GM12864 (cell line): ENCODE results near the gene LYZL6.

Experiments
- DNase-seq: peaks from one replicate; pipeline ENCODE4 v3.0.0-alpha.2; 2011; ENCODE audit warnings: low read depth
- H3K4me3 ChIP-seq: 2 replicates; pipeline ENCODE4 v1.5.1; 2011; ENCODE audit warnings: mild to moderate bottlenecking, low read depth, low read length, control low read depth
- CTCF ChIP-seq: IDR thresholded peaks from 2 replicates; pipeline ENCODE4 v1.5.1; 2011; ENCODE audit warnings: low read depth, mild to moderate bottlenecking, moderate library complexity, low read length, control low read depth, inconsistent platforms; ENCODE audit errors: missing control alignments

The LYZL6 gene

GRCh38 chr17:35943537-35943936 lies at the start of gene LYZL6:
TSS of gene LYZL6 (minus strand) at chr17:35943713. CDS start at chr17:35939356, 4,357 bp downstream.
- no peak for DNase-seq
- H3K4me3 ChIP-seq, result no peak within 1 kb of the TSS
- no peak for TF ChIP-seq CTCF

- no peak overlapping the region for H3K4me3 ChIP-seq
- no peak for TF ChIP-seq CTCF
- no peak for DNase-seq
These were observed 47.6 kb upstream of the LYZL6 start for GRCh38 chr17:35991075-35991474.

- H3K4me3 ChIP-seq, result no peak overlapping the region
- TF ChIP-seq CTCF, result no peak
- no peak for DNase-seq
These were observed 44.7 kb upstream of the LYZL6 start for GRCh38 chr17:35988164-35988563.

GRCh38 chr17:35986643-35987042 lies 43.1 kb upstream of the LYZL6 start, which contains the start of gene CCL14:
TSS of gene CCL14 (minus strand) at chr17:35986729. CDS start at chr17:35986649, 80 bp downstream.
- no peak for DNase-seq
- TF ChIP-seq CTCF, result no peak
- no peak within 1 kb of the TSS for H3K4me3 ChIP-seq

- no peak overlapping the region for H3K4me3 ChIP-seq
- TF ChIP-seq CTCF, result no peak
These were observed 40.6 kb upstream of the LYZL6 start for GRCh38 chr17:35984140-35984539.

GRCh38 chr17:35982409-35983191 lies 39.1 kb upstream of the LYZL6 start:
- TF ChIP-seq CTCF, result no peak
- no peak for DNase-seq
- H3K4me3 ChIP-seq, result no peak overlapping the region

More at GRCh38 chr17:35984140-35984539, 40.6 kb upstream of the LYZL6 start:
- no peak for DNase-seq

- peak; percentile 39 for TF ChIP-seq CTCF
- no peak overlapping the region for H3K4me3 ChIP-seq
- DNase-seq, result no peak
These were observed 38.4 kb upstream of the LYZL6 start for GRCh38 chr17:35981908-35982330.
